ENCODE results near the gene MOAP1.
A peak's percentile ranks its signal among the peaks of the same experiment; 100 is the strongest.
"Not testable (repeated sequence)": the region's sequence is repeated elsewhere in the genome, so short reads cannot be mapped to it uniquely, and the experiment has no call there.

The MOAP1 gene

GRCh38 chr14:93184391-93185348 lies at the start of gene MOAP1, which contains the start of gene LYSET:
MOAP1 (minus strand) TSS chr14:93184897; CDS start chr14:93184242, 655 bp downstream.
LYSET (plus strand) TSS chr14:93185317; CDS start chr14:93185406, 89 bp downstream.
- DNase-seq: peak; percentile 92

- not testable (repeated sequence) for DNase-seq
These were observed 48.4 kb upstream of the MOAP1 start for GRCh38 chr14:93233078-93233477.

- no peak for DNase-seq
These were observed 47.5 kb upstream of the MOAP1 start for GRCh38 chr14:93232159-93232558.

GRCh38 chr14:93231129-93231979 lies 46.7 kb upstream of the MOAP1 start:
- no peak for DNase-seq

GRCh38 chr14:93230539-93230938 lies 45.8 kb upstream of the MOAP1 start:
- DNase-seq: no peak

- no peak for DNase-seq
These were observed 43.9 kb upstream of the MOAP1 start for GRCh38 chr14:93228550-93228949.

- DNase-seq: no peak
These were observed 38.9 kb upstream of the MOAP1 start for GRCh38 chr14:93223565-93223964.

GRCh38 chr14:93220509-93220908 lies 35.8 kb upstream of the MOAP1 start:
- DNase-seq: no peak

GRCh38 chr14:93219103-93219726 lies 34.5 kb upstream of the MOAP1 start:
- peak; percentile 61 for DNase-seq

- no peak for DNase-seq
These were observed 29.9 kb upstream of the MOAP1 start for GRCh38 chr14:93214598-93214997.

GRCh38 chr14:93212432-93212831 lies 27.7 kb upstream of the MOAP1 start:
- no peak for DNase-seq

- DNase-seq: peak; percentile 20
These were observed 23.0 kb upstream of the MOAP1 start for GRCh38 chr14:93207468-93208308.

GRCh38 chr14:93206793-93207467 lies 22.2 kb upstream of the MOAP1 start, which contains the start of the genes GON7 and UBR7:
GON7 (minus strand) TSS chr14:93207065; CDS start chr14:93207037, 28 bp downstream.
UBR7 (plus strand) TSS chr14:93207256; CDS start chr14:93207292, 36 bp downstream.
- peak; percentile 85 for DNase-seq

GRCh38 chr14:93201155-93201704 lies 16.5 kb upstream of the MOAP1 start:
- no peak for DNase-seq

GRCh38 chr14:93200553-93200952 lies 15.9 kb upstream of the MOAP1 start:
- DNase-seq: no peak

GRCh38 chr14:93199031-93199430 lies 14.3 kb upstream of the MOAP1 start:
- no peak for DNase-seq

- no peak for DNase-seq
These were observed 10.8 kb upstream of the MOAP1 start for GRCh38 chr14:93195316-93195999.

GRCh38 chr14:93186956-93187355 lies 2.3 kb upstream of the MOAP1 start:
- no peak for DNase-seq

- no peak for DNase-seq
These were observed 1.8 kb upstream of the MOAP1 start for GRCh38 chr14:93186466-93186865.

GRCh38 chr14:93185349-93185720 lies 638 bp upstream of the MOAP1 start:
- DNase-seq: no peak
